ENCODE data around the gene DNAJC1. TPM values are rescaled to one million over a fixed set of nuclear protein-coding genes. Genes with fewer than 3 reads are reported as not detected.

DNAJC1 gene
- polyA plus RNA-seq, 4 donors = 20.6 to 30.0 (median 26.4) TPM

GRCh38 chr10:21760332-21760731 is 243.2 kb downstream of the DNAJC1 start:
- Histone ChIP-seq H3K9me3 (ENCODE audit: control insufficient read depth in 2 of 2, insufficient read depth in 1 of 2, low read depth in 1 of 2, low read length in 1 of 2) (peaks cover 0 to 3% of the 10 kb centered on the region in 2 donors), H3K27ac (ENCODE audit: low read depth in 1 of 3, low read length in 2 of 3) (no peak overlapping the region), H3K36me3 (ENCODE audit: control insufficient read depth in 3 of 3, insufficient read depth in 2 of 3, low read depth in 1 of 3, low read length in 3 of 3) (peaks cover 2 to 30% (median 8%) of the 10 kb centered on the region in 3 donors), H3K4me1 (ENCODE audit: control insufficient read depth in 3 of 3, insufficient read depth in 2 of 3, low read depth in 1 of 3, low read length in 2 of 3) (no peaks in the 10 kb centered on the region), H3K4me3 (ENCODE audit: low read depth in 1 of 3, low read length in 3 of 3) (no peak overlapping the region), H3K27me3 (ENCODE audit: control insufficient read depth in 3 of 3, insufficient read depth in 3 of 3, low read length in 3 of 3) (no peaks in the 10 kb centered on the region)
- DNase-seq (no peak), FAIRE-seq (no peak)
- 95 to 97% (median 96%) methylated on average over 2 of the region's 2 CpGs for WGBS, 3 donors

- H3K9me3 ChIP-seq (ENCODE audit: control insufficient read depth in 2 of 2, insufficient read depth in 1 of 2, low read depth in 1 of 2, low read length in 1 of 2) = peaks cover 0 to 3% of the 10 kb centered on the region in 2 donors
- H3K27me3 ChIP-seq (ENCODE audit: control insufficient read depth in 3 of 3, insufficient read depth in 3 of 3, low read length in 3 of 3) = no peaks in the 10 kb centered on the region
- no peak for FAIRE-seq
- whole genome bisulfite sequencing, 3 donors = 94 to 97% (median 96%) methylated on average over 21 of the region's 21 CpGs
- H3K4me1 ChIP-seq (ENCODE audit: control insufficient read depth in 3 of 3, insufficient read depth in 2 of 3, low read depth in 1 of 3, low read length in 2 of 3) = no peaks in the 10 kb centered on the region
- H3K36me3 ChIP-seq (ENCODE audit: control insufficient read depth in 3 of 3, insufficient read depth in 2 of 3, low read depth in 1 of 3, low read length in 3 of 3) = peaks cover 2 to 38% (median 8%) of the 10 kb centered on the region in 3 donors
- no peak overlapping the region for H3K4me3 ChIP-seq (ENCODE audit: low read depth in 1 of 3, low read length in 3 of 3)
- no peak overlapping the region for H3K27ac ChIP-seq (ENCODE audit: low read depth in 1 of 3, low read length in 2 of 3)
- no peak for DNase-seq
Observed at GRCh38 chr10:21759232-21759631, 244.3 kb downstream of the DNAJC1 start.

- H3K36me3 ChIP-seq (ENCODE audit: control insufficient read depth in 3 of 3, insufficient read depth in 2 of 3, low read depth in 1 of 3, low read length in 3 of 3) = peaks cover 2 to 43% (median 8%) of the 10 kb centered on the region in 3 donors
- FAIRE-seq = no peak
- H3K4me3 ChIP-seq (ENCODE audit: low read depth in 1 of 3, low read length in 3 of 3) = no peak overlapping the region
- no peak overlapping the region for H3K27ac ChIP-seq (ENCODE audit: low read depth in 1 of 3, low read length in 2 of 3)
- peaks cover 0 to 3% of the 10 kb centered on the region in 2 donors for H3K9me3 ChIP-seq (ENCODE audit: control insufficient read depth in 2 of 2, insufficient read depth in 1 of 2, low read depth in 1 of 2, low read length in 1 of 2)
- DNase-seq = no peak
- 96 to 99% (median 98%) methylated on average over 7 of the region's 7 CpGs for WGBS, 3 donors
- no peaks in the 10 kb centered on the region for H3K4me1 ChIP-seq (ENCODE audit: control insufficient read depth in 3 of 3, insufficient read depth in 2 of 3, low read depth in 1 of 3, low read length in 2 of 3)
- no peaks in the 10 kb centered on the region for H3K27me3 ChIP-seq (ENCODE audit: control insufficient read depth in 3 of 3, insufficient read depth in 3 of 3, low read length in 3 of 3)
Observed at GRCh38 chr10:21758696-21759095, 244.8 kb downstream of the DNAJC1 start.

GRCh38 chr10:21758239-21758638 is 245.3 kb downstream of the DNAJC1 start:
- Histone ChIP-seq H3K4me1 (ENCODE audit: control insufficient read depth in 3 of 3, insufficient read depth in 2 of 3, low read depth in 1 of 3, low read length in 2 of 3) (no peaks in the 10 kb centered on the region), H3K9me3 (ENCODE audit: control insufficient read depth in 2 of 2, insufficient read depth in 1 of 2, low read depth in 1 of 2, low read length in 1 of 2) (peaks cover 0 to 3% of the 10 kb centered on the region in 2 donors), H3K36me3 (ENCODE audit: control insufficient read depth in 3 of 3, insufficient read depth in 2 of 3, low read depth in 1 of 3, low read length in 3 of 3) (peaks cover 2 to 45% (median 7%) of the 10 kb centered on the region in 3 donors), H3K27ac (ENCODE audit: low read depth in 1 of 3, low read length in 2 of 3) (no peak overlapping the region), H3K4me3 (ENCODE audit: low read depth in 1 of 3, low read length in 3 of 3) (no peak overlapping the region), H3K27me3 (ENCODE audit: control insufficient read depth in 3 of 3, insufficient read depth in 3 of 3, low read length in 3 of 3) (no peaks in the 10 kb centered on the region)
- 92 to 97% (median 94%) methylated on average over 14 of the region's 14 CpGs for WGBS, 3 donors
- FAIRE-seq (no peak), DNase-seq (no peak)

- Histone ChIP-seq H3K9me3 (ENCODE audit: control insufficient read depth in 2 of 2, insufficient read depth in 1 of 2, low read depth in 1 of 2, low read length in 1 of 2) (peaks cover 0 to 3% of the 10 kb centered on the region in 2 donors), H3K4me3 (ENCODE audit: low read depth in 1 of 3, low read length in 3 of 3) (no peak overlapping the region), H3K4me1 (ENCODE audit: control insufficient read depth in 3 of 3, insufficient read depth in 2 of 3, low read depth in 1 of 3, low read length in 2 of 3) (no peaks in the 10 kb centered on the region), H3K27me3 (ENCODE audit: control insufficient read depth in 3 of 3, insufficient read depth in 3 of 3, low read length in 3 of 3) (no peaks in the 10 kb centered on the region), H3K27ac (ENCODE audit: low read depth in 1 of 3, low read length in 2 of 3) (no peak overlapping the region), H3K36me3 (ENCODE audit: control insufficient read depth in 3 of 3, insufficient read depth in 2 of 3, low read depth in 1 of 3, low read length in 3 of 3) (peaks cover 2 to 49% (median 6%) of the 10 kb centered on the region in 3 donors)
- WGBS, 3 donors = 77 to 96% (median 84%) methylated on average over 8 of the region's 8 CpGs
- FAIRE-seq (no peak), DNase-seq (no peak)
Observed at GRCh38 chr10:21757185-21757901, 246.2 kb downstream of the DNAJC1 start.

- 87 to 89% (median 88%) methylated on average over 12 of the region's 12 CpGs for WGBS, 3 donors
- Histone ChIP-seq H3K9me3 (ENCODE audit: control insufficient read depth in 2 of 2, insufficient read depth in 1 of 2, low read depth in 1 of 2, low read length in 1 of 2) (peaks cover 0 to 3% of the 10 kb centered on the region in 2 donors), H3K4me3 (ENCODE audit: low read depth in 1 of 3, low read length in 3 of 3) (no peak overlapping the region), H3K36me3 (ENCODE audit: control insufficient read depth in 3 of 3, insufficient read depth in 2 of 3, low read depth in 1 of 3, low read length in 3 of 3) (peaks cover 2 to 49% (median 6%) of the 10 kb centered on the region in 3 donors), H3K27me3 (ENCODE audit: control insufficient read depth in 3 of 3, insufficient read depth in 3 of 3, low read length in 3 of 3) (no peaks in the 10 kb centered on the region), H3K27ac (ENCODE audit: low read depth in 1 of 3, low read length in 2 of 3) (no peak overlapping the region), H3K4me1 (ENCODE audit: control insufficient read depth in 3 of 3, insufficient read depth in 2 of 3, low read depth in 1 of 3, low read length in 2 of 3) (peaks cover 0 to 4% (median 0%) of the 10 kb centered on the region in 3 donors)
- DNase-seq (no peak), FAIRE-seq (no peak)
Observed at GRCh38 chr10:21756707-21757106, 246.8 kb downstream of the DNAJC1 start.

GRCh38 chr10:21754410-21755011 is 249.0 kb downstream of the DNAJC1 start:
- Histone ChIP-seq H3K36me3 (ENCODE audit: control insufficient read depth in 3 of 3, insufficient read depth in 2 of 3, low read depth in 1 of 3, low read length in 3 of 3) (peaks cover 2 to 44% (median 6%) of the 10 kb centered on the region in 3 donors), H3K27me3 (ENCODE audit: control insufficient read depth in 3 of 3, insufficient read depth in 3 of 3, low read length in 3 of 3) (no peaks in the 10 kb centered on the region), H3K4me3 (ENCODE audit: low read depth in 1 of 3, low read length in 3 of 3) (no peak overlapping the region), H3K4me1 (ENCODE audit: control insufficient read depth in 3 of 3, insufficient read depth in 2 of 3, low read depth in 1 of 3, low read length in 2 of 3) (peaks cover 0 to 7% (median 0%) of the 10 kb centered on the region in 3 donors), H3K27ac (ENCODE audit: low read depth in 1 of 3, low read length in 2 of 3) (no peak overlapping the region), H3K9me3 (ENCODE audit: control insufficient read depth in 2 of 2, insufficient read depth in 1 of 2, low read depth in 1 of 2, low read length in 1 of 2) (no peaks in the 10 kb centered on the region)
- DNase-seq (peak in 1 of 2 donors; percentile 55), FAIRE-seq (no peak)
- WGBS, 3 donors = 85 to 93% (median 90%) methylated on average over 10 of the region's 10 CpGs

GRCh38 chr10:21753497-21754270 is 249.8 kb downstream of the DNAJC1 start:
- H3K4me3 ChIP-seq (ENCODE audit: low read depth in 1 of 3, low read length in 3 of 3) = no peak overlapping the region
- H3K4me1 ChIP-seq (ENCODE audit: control insufficient read depth in 3 of 3, insufficient read depth in 2 of 3, low read depth in 1 of 3, low read length in 2 of 3) = peaks cover 0 to 7% (median 0%) of the 10 kb centered on the region in 3 donors
- FAIRE-seq (no peak), DNase-seq (no peak)
- H3K36me3 ChIP-seq (ENCODE audit: control insufficient read depth in 3 of 3, insufficient read depth in 2 of 3, low read depth in 1 of 3, low read length in 3 of 3) = peaks cover 0 to 36% (median 1%) of the 10 kb centered on the region in 3 donors
- 92 to 95% (median 92%) methylated on average over 17 to 18 of the region's 18 CpGs for WGBS, 3 donors
- no peaks in the 10 kb centered on the region for H3K9me3 ChIP-seq (ENCODE audit: control insufficient read depth in 2 of 2, insufficient read depth in 1 of 2, low read depth in 1 of 2, low read length in 1 of 2)
- no peak overlapping the region for H3K27ac ChIP-seq (ENCODE audit: low read depth in 1 of 3, low read length in 2 of 3)
- H3K27me3 ChIP-seq (ENCODE audit: control insufficient read depth in 3 of 3, insufficient read depth in 3 of 3, low read length in 3 of 3) = no peaks in the 10 kb centered on the region

Measured in small intestine (tissue), 7 donors.